GM19455 (cell line): Measurements from ENCODE around the gene SNRNP40.

Source experiments
- ATAC-seq: cut with Tn5 transposase; IDR thresholded peaks from one replicate; pipeline ENCODE4 v1.9.1; 2021; ENCODE audit not compliant: unreplicated experiment

SNRNP40 gene

DNA sequence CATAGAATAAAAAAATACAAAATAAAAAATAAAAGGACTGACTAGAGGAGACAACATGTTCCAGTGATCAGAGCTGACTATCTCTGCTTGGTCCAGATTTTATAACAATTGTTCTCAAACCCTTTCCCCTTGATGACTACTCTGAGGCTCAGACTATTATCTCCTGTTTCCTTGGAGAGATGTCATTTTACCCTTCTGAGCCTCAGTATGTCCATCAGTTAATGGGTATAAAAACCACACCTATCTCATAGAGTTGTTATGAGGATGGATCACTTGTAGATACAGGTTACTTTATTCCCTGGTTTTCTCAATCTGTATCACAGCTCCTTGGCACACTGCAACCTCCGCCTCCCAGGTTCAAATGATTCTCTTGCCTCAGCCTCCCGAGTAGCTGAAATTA is 63.9 kb downstream of the SNRNP40 start:
- no peak for ATAC-seq

DNA sequence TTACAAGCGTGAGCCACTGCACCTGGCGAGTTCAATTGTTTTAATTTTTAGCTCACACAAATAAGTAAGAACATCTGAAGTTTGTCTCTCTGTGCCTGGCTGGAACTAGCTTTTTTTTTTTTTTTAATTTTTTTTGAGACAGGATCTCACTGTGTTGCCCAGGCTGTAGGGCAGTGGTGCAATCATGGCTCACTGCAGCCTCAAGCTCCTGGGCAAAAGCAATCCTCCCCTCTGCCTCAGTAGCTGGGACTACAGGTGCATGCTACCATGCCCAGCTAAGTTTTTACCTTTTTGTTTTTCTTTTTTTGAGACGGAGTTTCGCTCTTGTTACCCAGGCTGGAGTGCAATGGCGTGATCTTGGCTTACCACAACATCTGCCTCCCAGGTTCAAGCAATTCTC is 64.8 kb downstream of the SNRNP40 start:
- no peak for ATAC-seq

DNA sequence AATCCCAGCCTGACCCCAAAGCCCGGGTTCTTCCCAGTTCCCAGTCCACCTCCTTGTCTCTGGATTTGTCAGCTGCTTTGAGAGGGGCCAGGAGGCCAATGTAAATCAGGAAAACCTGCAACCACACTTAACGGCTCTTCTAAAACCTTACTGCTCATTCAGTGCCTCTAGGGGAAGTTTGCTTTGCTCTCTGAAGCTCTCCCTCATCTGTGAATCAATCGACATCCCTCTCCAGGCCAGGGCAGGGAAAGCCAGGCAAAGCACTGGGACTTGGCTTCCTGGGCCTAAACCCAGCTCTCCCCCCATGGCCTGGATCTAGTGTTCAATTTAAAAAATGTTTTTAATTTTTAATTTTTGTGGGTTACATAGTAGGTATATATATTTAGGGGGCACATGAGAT is 66.2 kb downstream of the SNRNP40 start:
- no peak for ATAC-seq

DNA sequence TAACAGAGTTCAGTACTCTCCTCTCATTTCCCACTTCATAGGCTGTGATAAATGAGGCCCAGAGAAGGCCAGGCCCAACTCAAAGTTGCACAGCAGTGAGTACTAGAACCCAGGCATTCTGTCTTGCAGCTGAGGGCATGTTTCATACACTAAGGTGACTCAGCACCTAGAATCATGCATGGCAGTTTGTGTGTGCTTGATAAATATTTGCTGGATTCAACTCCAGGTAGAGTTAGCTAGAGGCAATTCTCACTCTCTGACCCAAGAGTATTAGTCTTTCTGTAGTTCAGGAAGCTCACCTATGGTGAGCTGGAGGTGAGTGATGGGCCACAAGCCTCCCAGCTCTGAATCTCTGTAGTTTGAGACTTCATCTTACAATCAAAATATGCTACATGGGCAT is 67.6 kb downstream of the SNRNP40 start:
- ATAC-seq, result no peak

DNA sequence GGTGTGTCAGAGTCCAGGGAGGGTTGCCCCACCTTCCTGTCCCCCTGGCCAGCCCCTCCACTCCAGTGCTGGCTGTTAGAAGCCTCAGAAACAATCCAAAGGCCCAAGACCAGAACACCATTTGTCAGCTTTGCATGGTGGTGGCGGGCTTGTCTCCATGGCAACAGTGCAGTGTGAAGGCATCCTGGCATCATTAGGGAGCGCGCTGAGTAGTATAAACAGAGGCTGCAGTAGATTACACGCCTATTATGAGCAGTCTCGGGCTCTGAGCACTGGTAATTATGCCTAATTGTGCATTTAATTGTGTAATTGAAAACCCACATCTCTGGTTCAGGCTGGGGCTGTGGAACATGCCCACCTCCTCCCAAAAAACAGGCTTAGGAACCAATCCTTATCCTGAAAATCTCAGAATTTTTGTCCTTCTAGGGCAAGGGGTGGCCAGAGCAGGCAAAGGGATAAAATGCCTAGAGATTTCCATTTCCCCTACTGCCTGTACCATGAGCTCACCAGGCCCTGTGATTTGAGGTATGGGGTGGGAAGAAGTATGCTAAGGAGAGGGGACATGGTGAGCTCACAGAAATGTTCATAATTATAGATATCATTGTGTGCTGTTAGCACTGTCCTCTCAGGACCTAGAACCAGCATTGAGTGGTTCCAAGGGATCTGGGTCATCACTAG is 68.6 kb downstream of the SNRNP40 start:
- ATAC-seq, result no peak

DNA sequence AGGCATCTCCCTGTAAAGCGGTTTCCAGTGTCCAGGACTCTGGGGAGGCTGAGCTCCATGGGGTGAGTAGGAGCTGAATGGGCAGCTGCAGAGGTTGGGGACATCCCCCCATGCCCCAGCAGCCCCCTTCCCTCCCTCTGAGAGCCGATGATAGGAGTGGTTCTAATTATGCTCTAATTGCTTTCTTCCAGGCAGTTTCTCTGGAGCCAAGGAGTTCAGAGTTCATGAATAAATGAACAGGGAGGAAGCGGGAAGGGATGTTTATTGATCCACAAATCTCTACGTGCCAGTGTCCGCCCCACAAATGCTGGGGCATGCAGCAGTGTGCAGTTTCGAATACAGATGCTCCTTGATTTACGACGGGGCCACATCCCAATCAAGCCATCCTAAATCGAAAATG is 72.5 kb downstream of the SNRNP40 start:
- no peak for ATAC-seq

DNA sequence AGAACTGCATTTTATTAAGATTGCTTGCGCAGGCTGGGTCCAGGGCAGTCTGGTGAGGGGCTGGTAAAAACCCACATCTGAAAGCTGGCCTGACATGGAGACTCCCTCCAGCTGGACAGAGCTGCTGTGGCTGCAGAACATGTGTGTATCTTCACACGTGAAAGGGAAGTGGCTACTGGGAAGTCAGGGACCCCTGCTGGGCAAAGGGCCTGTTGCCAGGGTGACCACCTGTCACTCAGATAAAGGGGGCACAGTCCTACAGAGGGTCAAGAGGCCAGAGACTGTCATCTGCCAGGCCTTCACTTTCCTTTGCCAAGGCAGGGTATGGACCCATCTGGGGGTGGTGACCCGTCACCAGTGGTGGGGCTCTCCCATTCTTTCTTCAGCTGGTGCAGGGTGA is 74.4 kb downstream of the SNRNP40 start:
- ATAC-seq, result no peak

DNA sequence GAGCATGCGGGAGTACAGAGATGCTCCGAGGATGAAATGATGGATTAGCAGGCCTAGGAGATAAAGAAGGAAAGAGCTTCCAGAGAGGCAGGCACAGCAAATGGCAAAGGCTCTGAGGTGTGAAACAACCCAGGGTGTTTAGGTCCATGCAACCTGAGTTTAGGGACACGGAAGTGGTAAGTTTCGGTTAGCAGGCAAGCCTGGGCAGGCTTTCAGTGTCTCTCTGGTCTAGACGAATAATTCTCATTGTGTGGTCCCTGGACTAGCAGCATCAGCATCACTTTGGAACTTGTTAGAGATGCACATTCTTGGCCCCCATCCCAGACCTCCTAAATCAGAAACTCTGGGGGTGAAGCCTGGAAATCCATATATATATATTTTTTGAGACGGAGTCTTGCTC is 75.5 kb downstream of the SNRNP40 start:
- no peak for ATAC-seq

DNA sequence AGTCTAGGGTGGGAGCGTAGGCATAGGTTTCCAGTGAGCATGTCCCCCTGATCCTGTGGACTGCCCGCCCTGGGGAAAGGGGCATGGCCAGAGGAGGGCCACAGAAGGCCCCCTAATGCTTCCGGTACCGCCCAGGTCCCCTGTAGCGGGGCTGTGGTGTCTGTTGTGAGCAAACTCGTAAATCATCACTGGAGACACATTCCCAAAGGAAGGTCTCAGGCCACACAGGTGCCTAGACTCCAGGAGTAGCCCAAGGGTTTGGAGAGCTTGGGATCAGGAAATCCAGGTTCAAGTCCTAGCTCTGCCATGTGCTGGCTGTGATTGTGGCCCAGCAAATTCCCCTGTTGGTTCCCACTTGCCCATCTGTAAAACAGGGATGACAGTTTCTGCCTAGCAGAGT is 77.1 kb downstream of the SNRNP40 start:
- no peak for ATAC-seq

DNA sequence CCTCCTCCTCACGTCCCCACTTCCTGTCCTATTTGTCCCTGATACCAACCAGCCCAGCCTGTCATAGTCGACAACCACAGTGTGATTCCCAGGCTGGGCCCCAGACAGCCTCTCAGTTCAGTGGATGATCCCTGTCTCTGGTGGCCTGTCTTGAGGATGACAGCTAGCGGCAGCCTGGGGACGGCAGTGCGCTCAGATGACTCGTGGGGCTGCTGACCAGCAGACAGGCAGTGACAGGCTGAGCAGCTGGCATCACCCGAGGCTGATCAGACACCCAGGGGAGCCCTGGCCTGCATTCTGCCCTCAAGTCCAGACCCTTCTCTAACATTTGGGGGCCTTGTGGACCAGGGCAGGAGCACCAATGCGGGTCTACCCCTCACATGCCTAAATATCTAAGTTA is 77.9 kb downstream of the SNRNP40 start:
- ATAC-seq, result no peak

DNA sequence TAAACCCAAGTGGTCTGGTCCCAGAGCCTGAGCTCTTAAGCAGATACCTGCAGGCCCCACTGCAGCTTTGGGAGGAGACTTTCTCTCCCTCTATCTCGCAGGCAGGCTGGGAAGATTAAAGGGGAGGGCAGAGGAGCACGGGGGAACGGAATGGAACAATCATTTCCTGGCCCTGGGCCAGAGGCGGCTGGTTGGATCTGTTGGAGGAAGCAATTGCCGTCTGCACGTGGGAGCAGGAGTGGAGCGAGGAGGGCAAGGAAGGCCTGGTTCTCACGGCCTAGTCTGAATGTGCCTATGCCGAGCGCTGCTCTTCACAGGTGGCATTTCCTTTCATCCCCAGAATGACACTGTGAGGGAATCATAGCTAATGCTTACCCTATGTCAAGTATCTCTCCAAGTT is 80.6 kb downstream of the SNRNP40 start:
- ATAC-seq, result no peak

DNA sequence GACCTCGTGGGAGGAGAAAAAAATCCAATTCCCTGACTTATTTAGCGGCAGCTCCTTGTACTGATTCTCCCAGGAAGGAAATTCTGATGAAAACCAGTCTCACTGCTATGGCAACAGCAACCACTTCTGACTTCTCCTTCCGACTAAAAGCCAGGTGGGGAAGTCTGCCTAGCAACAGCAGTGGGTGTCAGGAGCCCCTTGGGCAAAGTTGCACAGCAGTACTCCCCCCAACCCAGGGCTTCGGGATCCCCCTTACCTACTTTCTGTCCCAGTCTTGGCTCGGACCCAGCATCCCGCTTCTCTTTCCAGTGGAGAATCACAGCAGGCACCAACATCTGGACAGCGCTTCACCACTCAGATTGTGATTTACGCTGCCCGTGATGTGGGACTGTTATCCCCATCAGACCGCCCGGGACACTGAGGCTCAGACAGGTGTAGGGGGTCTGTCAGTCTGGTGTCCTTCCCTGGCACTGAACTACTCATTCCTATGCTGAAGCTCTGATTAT is 81.5 kb downstream of the SNRNP40 start:
- no peak for ATAC-seq

DNA sequence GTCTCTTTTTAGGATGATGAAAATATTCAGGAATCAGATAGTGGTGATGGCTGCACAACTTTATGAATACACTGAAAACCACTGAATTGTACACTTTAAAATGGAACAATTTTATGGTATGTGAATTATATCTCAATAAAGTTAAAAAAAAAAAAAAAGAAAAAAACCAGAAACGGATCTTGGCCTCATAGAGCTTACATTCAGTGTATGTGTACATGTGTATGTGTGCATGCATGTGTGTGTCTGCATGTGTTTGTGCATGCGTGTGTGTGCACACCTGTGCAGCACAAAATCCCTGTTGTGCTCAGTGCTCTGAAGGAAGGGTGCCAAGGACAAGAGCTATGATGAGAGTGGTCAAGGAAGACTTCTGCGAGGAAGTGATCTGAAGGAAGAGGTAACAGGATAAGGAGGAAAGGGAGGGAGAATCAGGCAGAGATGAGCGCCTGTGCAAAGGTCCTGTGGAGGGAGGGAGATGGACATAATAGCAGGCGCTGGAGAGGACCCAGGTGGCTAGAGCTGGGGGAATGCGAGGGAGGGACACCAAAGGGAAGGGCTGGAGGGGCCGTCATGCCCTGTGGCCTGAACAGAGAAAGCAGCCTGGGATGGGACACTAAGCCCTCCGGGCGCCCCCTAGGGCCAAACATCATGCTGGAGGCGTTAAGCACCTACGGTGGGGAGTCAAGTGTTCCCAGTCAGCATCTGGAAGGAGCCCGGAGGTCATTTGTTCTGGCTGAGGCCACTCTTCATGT is 82.1 kb downstream of the SNRNP40 start:
- no peak for ATAC-seq
